Panc1 (cell line): ENCODE data around the gene DEPDC5.

Experiments used
- CTCF ChIP-seq: fragments of 450-650 bp; IDR thresholded peaks from 2 replicates; pipeline ENCODE4 v1.5.1; 2017; ENCODE audit warnings: mild to moderate bottlenecking
- SIN3A ChIP-seq: IDR thresholded peaks from 2 replicates; pipeline ENCODE4 v1.6.1; 2012; ENCODE audit warnings: low read depth, mild to moderate bottlenecking, low read length, moderate library complexity, borderline replicate concordance; ENCODE audit not compliant: insufficient read depth
- TCF7L2 ChIP-seq: IDR thresholded peaks from 2 replicates; pipeline ENCODE4 v1.6.1; 2011; ENCODE audit warnings: mild to moderate bottlenecking, low read depth, low read length, inconsistent platforms

GRCh38 chr22:31768422-31769059 is 14.7 kb downstream of the DEPDC5 start:
- TF ChIP-seq CTCF (no peak), TCF7L2 (no peak), SIN3A (no peak)
